ENCODE data around the gene SNAPC2.
A peak's percentile ranks its signal among the peaks of the same experiment; 100 is the strongest.
"Not testable (repeated sequence)": the region's sequence is repeated elsewhere in the genome, so short reads cannot be mapped to it uniquely, and the experiment has no call there.

Gene SNAPC2

DNA sequence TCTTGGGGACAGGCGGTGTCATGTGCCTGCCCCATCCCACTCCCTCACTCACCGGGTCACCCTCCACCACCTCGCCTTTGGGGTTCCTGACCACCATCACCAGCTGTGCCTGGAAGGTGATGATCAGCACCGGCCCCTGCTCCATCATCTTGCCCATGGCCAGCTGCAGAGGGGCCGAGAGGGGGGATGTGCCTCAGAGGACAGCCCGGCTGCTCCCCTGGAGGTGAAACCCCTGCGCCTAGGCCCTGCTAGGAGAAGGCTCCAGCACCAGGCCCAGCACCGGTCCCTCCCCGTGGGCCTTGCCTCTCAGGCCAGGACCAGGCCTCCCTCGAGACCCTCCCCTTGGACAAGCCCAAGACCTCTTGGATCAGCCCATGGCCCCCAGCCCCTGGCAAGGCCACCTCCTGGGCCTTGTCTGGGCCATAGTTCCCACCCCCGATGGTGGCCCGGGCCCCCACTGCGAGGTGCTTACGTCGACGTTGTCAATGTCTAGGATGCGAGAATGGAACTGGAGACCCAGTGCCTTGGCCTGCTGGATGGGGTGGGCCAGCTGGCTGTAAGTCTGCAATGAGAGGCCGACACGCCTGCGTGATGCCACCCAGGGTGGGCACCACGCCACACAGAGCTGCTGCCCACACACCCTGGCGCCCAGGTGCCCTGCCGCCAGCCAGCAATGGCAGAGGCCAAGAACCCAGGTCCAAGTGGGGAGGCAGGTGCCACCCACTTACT lies 7.6 kb downstream of the SNAPC2 start:
- no peak overlapping the region for H3K4me3 ChIP-seq (ENCODE audit: low read depth, low read length)
- TF ChIP-seq, protein P1, sequence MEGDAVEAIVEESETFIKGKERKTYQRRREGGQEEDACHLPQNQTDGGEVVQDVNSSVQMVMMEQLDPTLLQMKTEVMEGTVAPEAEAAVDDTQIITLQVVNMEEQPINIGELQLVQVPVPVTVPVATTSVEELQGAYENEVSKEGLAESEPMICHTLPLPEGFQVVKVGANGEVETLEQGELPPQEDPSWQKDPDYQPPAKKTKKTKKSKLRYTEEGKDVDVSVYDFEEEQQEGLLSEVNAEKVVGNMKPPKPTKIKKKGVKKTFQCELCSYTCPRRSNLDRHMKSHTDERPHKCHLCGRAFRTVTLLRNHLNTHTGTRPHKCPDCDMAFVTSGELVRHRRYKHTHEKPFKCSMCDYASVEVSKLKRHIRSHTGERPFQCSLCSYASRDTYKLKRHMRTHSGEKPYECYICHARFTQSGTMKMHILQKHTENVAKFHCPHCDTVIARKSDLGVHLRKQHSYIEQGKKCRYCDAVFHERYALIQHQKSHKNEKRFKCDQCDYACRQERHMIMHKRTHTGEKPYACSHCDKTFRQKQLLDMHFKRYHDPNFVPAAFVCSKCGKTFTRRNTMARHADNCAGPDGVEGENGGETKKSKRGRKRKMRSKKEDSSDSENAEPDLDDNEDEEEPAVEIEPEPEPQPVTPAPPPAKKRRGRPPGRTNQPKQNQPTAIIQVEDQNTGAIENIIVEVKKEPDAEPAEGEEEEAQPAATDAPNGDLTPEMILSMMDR (IDR thresholded peaks at IDR 0.05; ENCODE audit: control insufficient read depth, extremely low read depth, insufficient read depth) = no peak
- DNase-seq (ENCODE audit: low read depth) = no peak

DNA sequence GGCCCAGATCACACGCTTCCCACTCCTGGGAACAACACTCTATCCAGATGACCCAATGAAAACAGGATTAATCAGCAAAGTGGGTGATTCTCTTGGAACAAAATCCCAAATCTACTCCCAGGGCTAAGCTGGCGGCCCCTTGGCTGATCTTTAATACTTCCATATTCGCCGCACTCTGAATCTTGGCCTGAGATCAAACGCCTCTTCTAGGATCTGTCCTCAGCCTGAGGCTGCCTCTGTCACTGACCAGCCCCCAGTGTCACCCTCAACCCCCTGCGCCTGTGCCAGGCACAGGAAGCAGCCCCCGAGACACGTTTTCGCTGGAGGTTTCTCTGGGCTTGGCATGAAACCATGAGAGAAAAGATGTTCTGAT lies 8.2 kb downstream of the SNAPC2 start:
- TF ChIP-seq, protein P1 (IDR thresholded peaks at IDR 0.05; ENCODE audit: control insufficient read depth, extremely low read depth, insufficient read depth) = no peak
- DNase-seq (ENCODE audit: low read depth) = no peak
- H3K4me3 ChIP-seq (ENCODE audit: low read depth, low read length) = no peak overlapping the region

DNA sequence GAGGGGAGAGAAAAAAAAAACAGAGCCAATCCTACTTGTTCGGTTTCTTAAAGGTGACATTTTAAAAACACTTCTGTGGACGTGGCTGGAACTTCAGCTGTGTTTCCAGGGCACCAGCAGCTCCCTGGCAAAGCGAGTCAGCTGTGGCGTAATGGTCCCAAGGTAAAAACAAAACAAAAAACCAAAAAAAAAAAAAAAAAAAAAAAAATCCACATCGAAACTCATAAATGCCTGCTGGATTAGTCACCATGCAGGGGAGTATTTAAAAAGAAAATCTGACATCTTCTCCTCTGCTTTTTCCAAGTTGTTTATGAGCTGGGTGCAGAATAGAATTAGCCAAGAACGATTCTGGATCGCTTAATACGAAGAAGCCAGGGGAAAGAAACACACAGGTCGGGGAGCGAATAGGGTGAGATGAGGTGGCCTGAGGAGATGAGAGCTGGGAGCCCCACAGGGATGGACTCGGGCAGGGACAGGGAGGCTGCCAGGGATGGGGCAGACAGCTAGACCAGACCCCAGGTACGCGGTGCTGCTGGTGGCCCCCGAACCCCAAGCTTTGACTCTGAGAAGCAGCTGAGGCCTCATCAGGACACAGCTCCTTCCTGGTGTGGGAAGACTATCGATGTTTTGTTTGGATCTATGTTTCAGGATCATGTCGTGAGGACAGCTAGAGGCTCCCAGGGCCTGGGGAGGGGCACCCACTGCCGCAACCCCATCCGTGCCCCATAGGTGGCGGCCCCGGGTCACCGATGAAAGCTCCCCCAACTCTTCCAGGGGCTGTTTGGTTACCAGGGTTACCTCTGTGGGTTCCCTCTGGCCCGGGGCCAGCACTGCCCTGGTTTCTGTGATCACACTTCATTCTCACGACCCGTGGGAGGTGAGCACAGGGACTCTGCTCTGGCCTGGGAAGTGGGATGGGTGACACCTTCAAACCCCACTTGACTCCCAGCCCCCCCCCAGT lies 8.9 kb downstream of the SNAPC2 start:
- DNase-seq (ENCODE audit: low read depth) = no peak
- H3K4me3 ChIP-seq (ENCODE audit: low read depth, low read length) = no peak overlapping the region
- TF ChIP-seq, protein P1 (IDR thresholded peaks at IDR 0.05; ENCODE audit: control insufficient read depth, extremely low read depth, insufficient read depth) = 0 out of 2 replicates have a peak, but pooled peaks have one; percentile 10

DNA sequence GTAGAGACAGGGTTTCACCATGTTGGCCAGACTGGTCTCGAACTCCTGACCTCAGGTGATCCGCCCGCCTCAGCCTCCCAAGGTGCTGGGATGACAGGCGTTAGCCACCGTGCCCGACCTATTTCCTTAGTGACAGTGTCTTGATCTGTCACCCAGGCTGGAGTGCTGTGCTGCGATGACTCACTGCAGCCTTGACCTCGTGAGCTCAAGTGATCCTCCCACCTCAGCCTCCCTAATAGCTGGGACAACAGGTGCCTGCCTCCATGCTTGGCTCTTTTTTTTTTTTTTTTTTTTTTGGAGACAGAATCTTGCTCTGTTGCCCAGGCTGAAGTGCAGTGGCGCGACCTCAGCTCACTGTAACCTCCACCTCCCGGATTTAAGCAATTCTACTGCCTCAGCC lies 9.9 kb downstream of the SNAPC2 start:
- H3K4me3 ChIP-seq (ENCODE audit: low read depth, low read length); DNase-seq (ENCODE audit: low read depth): not testable (repeated sequence)

DNA sequence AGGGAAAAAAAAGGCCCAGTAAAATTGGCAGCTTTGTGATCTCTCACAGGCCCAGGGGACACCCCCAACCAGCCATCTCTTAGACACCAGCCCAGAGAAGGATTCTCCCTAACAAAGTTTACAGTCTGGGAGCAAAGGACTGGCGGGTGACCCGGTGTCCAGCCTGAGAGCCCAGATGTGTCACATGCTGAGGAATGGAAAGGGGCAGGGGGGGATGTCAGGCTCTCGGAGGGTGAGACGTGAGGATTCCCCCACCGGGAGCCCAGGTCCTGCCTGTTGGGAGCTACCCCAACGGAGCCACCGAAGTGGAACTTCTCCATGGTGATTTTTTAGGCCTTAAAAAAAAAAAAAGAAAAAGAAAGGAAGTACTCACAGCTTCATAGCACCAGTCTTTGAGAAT lies 10.6 kb downstream of the SNAPC2 start:
- TF ChIP-seq, protein P1 (IDR thresholded peaks at IDR 0.05; ENCODE audit: control insufficient read depth, extremely low read depth, insufficient read depth) = no peak
- no peak for DNase-seq (ENCODE audit: low read depth)
- no peak overlapping the region for H3K4me3 ChIP-seq (ENCODE audit: low read depth, low read length)

DNA sequence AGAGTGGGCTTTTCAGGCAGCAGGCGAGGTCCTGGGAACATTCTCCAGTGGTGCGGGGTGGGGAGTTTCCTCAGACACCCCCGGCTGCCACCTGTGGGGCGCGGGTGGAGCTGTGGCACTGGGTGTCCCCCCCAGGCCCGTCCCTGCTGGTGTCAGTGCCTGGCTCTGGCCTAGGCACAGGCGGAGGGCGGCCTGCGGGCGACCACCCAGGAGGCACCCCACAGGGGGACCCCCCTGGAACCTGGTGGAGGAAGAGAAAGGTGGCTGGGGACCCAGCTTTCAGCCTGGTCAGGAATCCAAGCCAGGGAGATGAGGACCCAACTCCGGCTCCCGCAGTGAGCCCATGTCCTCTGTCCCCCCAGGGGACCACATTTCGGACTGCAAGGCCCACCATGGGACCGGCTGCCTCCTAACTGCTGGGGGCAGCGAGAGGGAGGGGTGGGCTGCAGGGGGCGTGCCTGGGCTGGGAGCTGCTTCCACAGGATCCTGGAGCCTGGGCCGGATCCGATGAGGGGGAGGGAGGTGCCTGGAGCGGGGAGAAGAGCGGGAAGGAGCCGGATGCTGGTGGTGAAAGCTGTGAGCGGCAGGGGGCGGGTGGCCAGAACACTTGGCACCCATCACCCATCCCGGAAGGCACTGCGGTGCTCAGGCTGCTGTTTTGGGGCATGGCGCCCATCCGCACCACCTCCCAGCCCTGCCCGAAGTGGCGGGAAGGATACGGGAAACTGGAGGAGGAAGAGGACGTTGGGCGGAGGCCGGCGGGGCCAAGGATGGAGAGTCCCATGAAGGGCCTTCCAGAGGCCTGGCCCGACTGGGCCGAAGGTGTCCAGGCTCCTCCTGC lies 11.3 kb downstream of the SNAPC2 start:
- TF ChIP-seq, protein P1 (IDR thresholded peaks at IDR 0.05; ENCODE audit: control insufficient read depth, extremely low read depth, insufficient read depth) = no peak
- no peak for DNase-seq (ENCODE audit: low read depth)
- H3K4me3 ChIP-seq (ENCODE audit: low read depth, low read length) = no peak overlapping the region

Measured in LNCaP clone FGC (cell line).